SK-N-SH (cell line): ENCODE measurements around the gene MAST2. TPM values are rescaled to one million over a fixed set of nuclear protein-coding genes. Genes with fewer than 3 reads are reported as not detected.
A peak's percentile ranks its signal among the peaks of the same experiment; 100 is the strongest.

Source experiments
- CTCF ChIA-PET: fragments of 300-600, 350-600 bp; formaldehyde crosslinking; extraction: SDS; loops from one replicate; lab custom pipeline; 2021; lab: Yijun Ruan, JAX
- POLR2A ChIA-PET: fragments of 350-600 bp; sonication (Branson Sonifier 250); formaldehyde crosslinking; extraction: SDS; loops from one replicate; lab custom pipeline; 2020; ENCODE audit warnings: antibody characterized with exemption, inconsistent platforms; lab: Yijun Ruan, JAX
- DNase-seq: peaks from one replicate; pipeline ENCODE4 v3.0.0; 2012
- H2AFZ ChIP-seq: fragments of 200-600 bp; sonication (generic); 2 replicates; pipeline ENCODE4 v1.8.1; 2016; ENCODE audit warnings: antibody characterized with exemption, mild to moderate bottlenecking, low read depth
- H3F3A ChIP-seq: fragments of 200-600 bp; sonication (generic); replicated peaks from 2 replicates; pipeline ENCODE3; 2016; ENCODE audit warnings: antibody characterized with exemption, mild to moderate bottlenecking; ENCODE audit not compliant: insufficient read depth
- H3K27ac ChIP-seq, 2 experiments: fragments of 200-500 bp in 1 of 2; fragments of 200-600 bp in 1 of 2; sonication (Bioruptor generic) in 1 of 2; sonication (generic), shearing (Covaris generic) in 1 of 2; 2 replicates each; pipeline versions ENCODE4 v1.5.1 to v1.6.1; 2014 to 2016; ENCODE audit warnings: low read depth in 2 of 2, inconsistent platforms in 1 of 2, low read length in 1 of 2, mild to moderate bottlenecking in 1 of 2, mixed read lengths in 1 of 2
- H3K27me3 ChIP-seq: fragments of 200-600 bp; sonication (generic), shearing (Covaris generic); 2 replicates; pipeline ENCODE4 v1.6.1; 2016; ENCODE audit warnings: mixed run types; ENCODE audit not compliant: insufficient read depth
- H3K36me3 ChIP-seq, 2 experiments: fragments of 200-500 bp in 1 of 2; fragments of 200-600 bp in 1 of 2; sonication (Bioruptor generic) in 1 of 2; sonication (generic) in 1 of 2; replicated peaks in 1 of 2; 2 replicates each; pipeline versions ENCODE3 to v1.5.1; 2014 to 2016; ENCODE audit warnings: low read length in 1 of 2, mild to moderate bottlenecking in 1 of 2; ENCODE audit not compliant: insufficient read depth in 2 of 2, control insufficient read depth in 1 of 2
- H3K4me1 ChIP-seq, 2 experiments: fragments of 200-500 bp in 1 of 2; fragments of 200-600 bp in 1 of 2; sonication (Bioruptor generic) in 1 of 2; sonication (generic), shearing (Covaris generic) in 1 of 2; 2 replicates each; pipeline versions ENCODE4 v1.5.1 to v1.6.1; 2014 to 2016; ENCODE audit warnings: low read depth in 1 of 2, low read length in 1 of 2, mixed run types in 1 of 2; ENCODE audit not compliant: insufficient read depth in 2 of 2, control insufficient read depth in 1 of 2
- H3K4me2 ChIP-seq: fragments of 200-600 bp; sonication (generic), shearing (Covaris generic); 2 replicates; pipeline ENCODE4 v1.6.1; 2017; ENCODE audit warnings: mixed run types
- H3K4me3 ChIP-seq, 2 experiments: fragments of 200-500 bp in 1 of 2; fragments of 200-600 bp in 1 of 2; sonication (Bioruptor generic) in 1 of 2; sonication (generic), shearing (Covaris generic) in 1 of 2; 2 replicates each; pipeline versions ENCODE4 v1.5.1 to v1.8.1; 2014 to 2016; ENCODE audit warnings: low read depth in 2 of 2, inconsistent platforms in 1 of 2, low read length in 1 of 2, mild to moderate bottlenecking in 1 of 2, mixed read lengths in 1 of 2, moderate library complexity in 1 of 2
- H3K79me2 ChIP-seq: fragments of 200-600 bp; sonication (generic); 2 replicates; pipeline ENCODE4 v1.8.1; 2017; ENCODE audit warnings: mild to moderate bottlenecking; ENCODE audit not compliant: insufficient read depth
- H3K9ac ChIP-seq: fragments of 200-600 bp; sonication (generic); 2 replicates; pipeline ENCODE4 v1.6.1; 2017; ENCODE audit warnings: mixed run types
- H3K9me2 ChIP-seq: fragments of 200-600 bp; sonication (generic); 2 replicates; pipeline ENCODE4 v1.6.1; 2017; ENCODE audit warnings: mixed run types
- H3K9me3 ChIP-seq: fragments of 200-600 bp; sonication (generic); 2 replicates; pipeline ENCODE4 v1.6.1; 2017; ENCODE audit warnings: mixed run types, mild to moderate bottlenecking, moderate library complexity
- H4K20me1 ChIP-seq: fragments of 200-600 bp; sonication (generic); 2 replicates; pipeline ENCODE4 v1.6.1; 2017; ENCODE audit warnings: mild to moderate bottlenecking, mixed run types; ENCODE audit not compliant: insufficient read depth
- CHD2 ChIP-seq: fragments of 150-350 bp; IDR thresholded peaks from 2 replicates; pipeline ENCODE4 v1.6.1; 2018; ENCODE audit warnings: low read length; ENCODE audit not compliant: partially characterized antibody
- CTCF ChIP-seq: fragments of 200-600 bp; sonication (generic); IDR thresholded peaks from 2 replicates; pipeline ENCODE4 v1.6.1; 2017; ENCODE audit warnings: antibody characterized with exemption, mild to moderate bottlenecking, moderate library complexity
- GABPA ChIP-seq: IDR thresholded peaks from 2 replicates; pipeline ENCODE4 v1.4.0; 2012; ENCODE audit warnings: low read depth, mild to moderate bottlenecking
- JUND ChIP-seq: IDR thresholded peaks from 2 replicates; pipeline ENCODE4 v1.4.0; 2012
- NFIC ChIP-seq: IDR thresholded peaks from 2 replicates; pipeline ENCODE4 v1.4.0; 2012; ENCODE audit warnings: borderline replicate concordance
- POLR2AphosphoS5 ChIP-seq: IDR thresholded peaks from 2 replicates; pipeline ENCODE4 v1.6.1; 2012; ENCODE audit warnings: low read depth, low read length
- RCOR1 ChIP-seq: fragments of 150-350 bp; IDR thresholded peaks from 2 replicates; pipeline ENCODE4 v1.6.1; 2017; ENCODE audit warnings: antibody characterized with exemption, low read length
- REST ChIP-seq: IDR thresholded peaks from 2 replicates; pipeline ENCODE4 v1.6.1; 2012; ENCODE audit warnings: mild to moderate bottlenecking, low read depth, low read length, moderate library complexity
- RFX5 ChIP-seq: IDR thresholded peaks from 2 replicates; pipeline ENCODE4 v1.6.1; 2012; ENCODE audit warnings: mild to moderate bottlenecking, improper control_type of control experiment, low read length
- SMC3 ChIP-seq: IDR thresholded peaks from 2 replicates; pipeline ENCODE4 v1.6.1; 2012; ENCODE audit warnings: low read depth, low read length, improper control_type of control experiment
- USF2 ChIP-seq: fragments of 150-350 bp; IDR thresholded peaks from 2 replicates; pipeline ENCODE4 v1.6.1; 2017; ENCODE audit warnings: antibody characterized with exemption, low read length, low read depth, borderline replicate concordance
- YY1 ChIP-seq: IDR thresholded peaks from 2 replicates; pipeline ENCODE4 v1.4.0; 2012; ENCODE audit warnings: low read depth, mild to moderate bottlenecking
- WGBS: methylation state at CpG from one replicate; pipeline ENCODE4 v1.1.6; 2017; ENCODE audit warnings: low lambda C conversion rate; 5-methylcytosine and 5-hydroxymethylcytosine counted together
- polyA plus RNA-seq, 3 experiments: library from polyadenylated mRNA; depleted of rRNA; stranded (reverse); fragments of >200 nt; gene quantifications; 2 replicates each; pipeline ENCODE4 v1.2.3, GENCODE V29; 2012
- TF ChIP-seq, protein P1 (sequence below): IDR thresholded peaks from 2 replicates; pipeline ENCODE4; 2012

MAST2 gene
- polyA plus RNA-seq, 1 of the 3 experiments (the other 2 are of a cell fraction), result 53.4 TPM

DNA sequence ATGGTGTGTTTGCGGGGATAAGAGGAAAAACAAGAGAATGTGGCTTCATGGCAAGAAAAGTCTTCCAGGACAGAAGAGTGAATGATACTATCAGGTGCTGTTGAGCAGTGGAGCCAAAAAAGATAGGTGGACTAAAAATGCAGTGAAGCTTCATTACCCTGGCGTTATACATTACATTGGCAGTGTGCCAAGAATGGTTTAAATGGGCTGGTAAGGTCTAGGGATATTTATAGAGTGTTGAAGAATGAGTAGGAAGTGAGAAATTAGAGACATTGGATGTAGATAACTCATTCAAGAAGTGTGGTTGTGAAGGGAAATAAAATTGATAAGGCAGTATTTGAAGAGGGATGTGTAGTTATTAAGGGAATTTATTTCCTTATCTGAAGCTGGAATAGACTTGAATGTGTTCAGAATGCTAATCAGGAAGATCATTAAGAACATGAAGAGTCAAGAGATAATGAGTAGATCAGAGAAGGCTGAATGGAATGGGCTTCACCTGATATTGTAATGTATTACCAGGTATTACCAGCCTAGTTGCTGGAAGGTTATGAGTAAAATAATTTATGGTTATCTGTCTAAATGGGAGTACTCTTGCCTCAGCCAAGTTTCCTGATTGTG lies 72.7 kb downstream of the MAST2 start:
- no peaks in the 10 kb centered on the region for H3K27me3 ChIP-seq
- peak; percentile 62 for TF ChIP-seq NFIC
- no peak for TF ChIP-seq YY1
- TF ChIP-seq JUND, result no peak
- TF ChIP-seq GABPA, result no peak
- H3K9ac ChIP-seq, result no peak overlapping the region
- H3K9me3 ChIP-seq, result no peaks in the 10 kb centered on the region
- WGBS, result 79% methylated on average over 2 of the region's 2 CpGs
- no peaks in the 10 kb centered on the region for H3K36me3 ChIP-seq
- no peak for DNase-seq
- H3K27ac ChIP-seq, result no peak overlapping the region
- no peak overlapping the region for H2AFZ ChIP-seq
- no peak overlapping the region for H3K4me2 ChIP-seq
- peaks cover 16% of the 10 kb centered on the region for H3F3A ChIP-seq
- H4K20me1 ChIP-seq, result no peaks in the 10 kb centered on the region
- peaks cover 51% of the 10 kb centered on the region for H3K79me2 ChIP-seq
- no peak overlapping the region for H3K4me3 ChIP-seq
- H3K9me2 ChIP-seq, result no peaks in the 10 kb centered on the region
- ChIA-PET CTCF (no interaction called here), POLR2A (no interaction called here)
- H3K4me1 ChIP-seq, result peaks cover 0 to 10% of the 10 kb centered on the region in 2 experiments; a peak in 2 of 4 replicates

DNA sequence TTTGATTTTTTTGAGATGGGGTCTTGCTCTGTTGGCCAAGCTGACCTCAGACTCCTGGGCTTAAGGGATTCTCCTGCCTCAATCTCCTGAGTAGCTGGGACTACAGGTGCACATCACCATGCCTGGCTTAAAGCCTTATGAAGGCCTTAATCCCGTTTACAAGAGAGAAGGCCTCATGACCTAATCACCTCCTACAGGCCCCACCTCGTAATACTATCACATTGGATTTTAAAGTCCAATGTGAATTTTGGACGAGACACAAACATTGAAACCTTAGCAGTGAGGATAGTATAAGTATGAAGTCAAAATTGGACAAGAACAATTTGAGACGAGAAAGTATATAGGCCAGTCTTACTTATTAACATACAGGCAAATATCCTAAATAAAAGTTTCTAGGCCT lies 73.9 kb downstream of the MAST2 start:
- no peaks in the 10 kb centered on the region for H3K36me3 ChIP-seq
- no peaks in the 10 kb centered on the region for H3K9me3 ChIP-seq
- H3K4me3 ChIP-seq, result no peak overlapping the region
- no peaks in the 10 kb centered on the region for H4K20me1 ChIP-seq
- no peak for DNase-seq
- no peak overlapping the region for H2AFZ ChIP-seq
- WGBS, result 95% methylated on average over 4 of the region's 4 CpGs
- H3K79me2 ChIP-seq, result peaks cover 48% of the 10 kb centered on the region
- H3K27ac ChIP-seq, result no peak overlapping the region
- H3K9ac ChIP-seq, result no peak overlapping the region
- no peak for TF ChIP-seq CHD2
- no peak for TF ChIP-seq SMC3
- TF ChIP-seq GABPA, result no peak
- TF ChIP-seq POLR2AphosphoS5, result no peak
- TF ChIP-seq, protein P1, sequence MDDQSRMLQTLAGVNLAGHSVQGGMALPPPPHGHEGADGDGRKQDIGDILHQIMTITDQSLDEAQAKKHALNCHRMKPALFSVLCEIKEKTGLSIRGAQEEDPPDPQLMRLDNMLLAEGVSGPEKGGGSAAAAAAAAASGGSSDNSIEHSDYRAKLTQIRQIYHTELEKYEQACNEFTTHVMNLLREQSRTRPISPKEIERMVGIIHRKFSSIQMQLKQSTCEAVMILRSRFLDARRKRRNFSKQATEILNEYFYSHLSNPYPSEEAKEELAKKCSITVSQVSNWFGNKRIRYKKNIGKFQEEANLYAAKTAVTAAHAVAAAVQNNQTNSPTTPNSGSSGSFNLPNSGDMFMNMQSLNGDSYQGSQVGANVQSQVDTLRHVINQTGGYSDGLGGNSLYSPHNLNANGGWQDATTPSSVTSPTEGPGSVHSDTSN, result no peak
- no peak for TF ChIP-seq RCOR1
- TF ChIP-seq RFX5, result no peak
- no peak for TF ChIP-seq REST
- TF ChIP-seq YY1, result no peak
- no peak for TF ChIP-seq CTCF
- TF ChIP-seq USF2, result no peak
- ChIA-PET POLR2A (no interaction called here), CTCF (no interaction called here)
- H3K27me3 ChIP-seq, result no peaks in the 10 kb centered on the region
- H3K4me2 ChIP-seq, result no peak overlapping the region
- peaks cover 0 to 5% of the 10 kb centered on the region in 2 experiments; a peak in 2 of 4 replicates for H3K4me1 ChIP-seq
- H3K9me2 ChIP-seq, result no peaks in the 10 kb centered on the region
- peaks cover 17% of the 10 kb centered on the region for H3F3A ChIP-seq
